Epithelial cell of esophagus (primary cell): ENCODE results near the gene ABCA4.

Experiments used
- DNase-seq: peaks from one replicate; pipeline ENCODE4 v3.0.0; 2010; ENCODE audit warnings: low read depth
- H3K4me3 ChIP-seq: 2 replicates; pipeline ENCODE4 v1.5.1; 2011; ENCODE audit warnings: mild to moderate bottlenecking, low read length, control low read depth
- CTCF ChIP-seq: IDR thresholded peaks from 2 replicates; pipeline ENCODE4 v1.5.1; 2011; ENCODE audit warnings: low read depth, mild to moderate bottlenecking, low read length, control low read depth, inconsistent platforms; ENCODE audit not compliant: insufficient read depth; ENCODE audit errors: missing control alignments

Gene ABCA4

GRCh38 chr1:94014087-94014486 lies 106.9 kb downstream of the ABCA4 start:
- no peak overlapping the region for H3K4me3 ChIP-seq
- no peak for DNase-seq
- TF ChIP-seq CTCF: no peak

GRCh38 chr1:94013367-94013878 lies 107.5 kb downstream of the ABCA4 start:
- DNase-seq: no peak
- no peak for TF ChIP-seq CTCF
- no peak overlapping the region for H3K4me3 ChIP-seq

GRCh38 chr1:94012708-94013366 lies 108.1 kb downstream of the ABCA4 start:
- H3K4me3 ChIP-seq: no peak overlapping the region

GRCh38 chr1:94011709-94012595 lies 109.0 kb downstream of the ABCA4 start:
- no peak for TF ChIP-seq CTCF

More at GRCh38 chr1:94012708-94013366, 108.1 kb downstream of the ABCA4 start:
- no peak for DNase-seq
- no peak for TF ChIP-seq CTCF

GRCh38 chr1:94011129-94011528 lies 109.8 kb downstream of the ABCA4 start:
- no peak overlapping the region for H3K4me3 ChIP-seq
- DNase-seq: no peak
- TF ChIP-seq CTCF: no peak

More at GRCh38 chr1:94011709-94012595, 109.0 kb downstream of the ABCA4 start:
- no peak overlapping the region for H3K4me3 ChIP-seq
- peak; percentile 63 for DNase-seq

- TF ChIP-seq CTCF: no peak
- no peak overlapping the region for H3K4me3 ChIP-seq
- DNase-seq: no peak
Measured at GRCh38 chr1:94009304-94009703, 111.6 kb downstream of the ABCA4 start.

GRCh38 chr1:94006604-94007003 lies 114.3 kb downstream of the ABCA4 start:
- TF ChIP-seq CTCF: no peak
- no peak for DNase-seq
- H3K4me3 ChIP-seq: no peak overlapping the region
